ENCODE measurements around the gene CD40.

DNA sequence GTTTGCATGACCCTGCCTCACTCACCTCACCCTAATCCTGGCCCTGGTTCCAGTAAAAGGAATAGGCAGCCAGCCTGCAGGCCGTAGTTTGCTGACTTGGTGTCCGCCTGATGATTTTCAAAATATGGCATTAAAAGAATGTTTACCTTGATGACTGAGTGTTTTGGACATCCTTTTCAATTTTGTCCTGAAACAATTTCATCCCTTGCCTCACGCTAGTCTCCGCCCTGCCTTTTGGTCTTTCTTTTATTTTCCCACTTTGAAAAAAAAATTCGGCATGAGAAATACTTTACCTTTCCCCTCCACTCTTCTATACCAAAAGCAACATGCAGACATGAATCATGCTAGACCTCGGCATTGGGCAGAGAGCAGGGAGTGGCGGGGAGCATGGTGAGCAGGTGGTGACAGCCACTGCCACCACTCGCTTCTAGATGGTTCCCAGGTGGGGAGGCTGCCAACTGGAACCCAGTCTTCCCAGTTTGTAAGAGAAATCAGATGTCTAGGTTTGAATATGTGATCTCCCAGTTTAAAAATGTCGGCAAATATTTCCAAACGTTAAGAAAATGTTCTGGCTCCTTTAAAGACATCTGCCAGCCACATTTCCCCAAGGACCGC is 9.4 kb downstream of the CD40 start:
- TF ChIP-seq, protein P1, sequence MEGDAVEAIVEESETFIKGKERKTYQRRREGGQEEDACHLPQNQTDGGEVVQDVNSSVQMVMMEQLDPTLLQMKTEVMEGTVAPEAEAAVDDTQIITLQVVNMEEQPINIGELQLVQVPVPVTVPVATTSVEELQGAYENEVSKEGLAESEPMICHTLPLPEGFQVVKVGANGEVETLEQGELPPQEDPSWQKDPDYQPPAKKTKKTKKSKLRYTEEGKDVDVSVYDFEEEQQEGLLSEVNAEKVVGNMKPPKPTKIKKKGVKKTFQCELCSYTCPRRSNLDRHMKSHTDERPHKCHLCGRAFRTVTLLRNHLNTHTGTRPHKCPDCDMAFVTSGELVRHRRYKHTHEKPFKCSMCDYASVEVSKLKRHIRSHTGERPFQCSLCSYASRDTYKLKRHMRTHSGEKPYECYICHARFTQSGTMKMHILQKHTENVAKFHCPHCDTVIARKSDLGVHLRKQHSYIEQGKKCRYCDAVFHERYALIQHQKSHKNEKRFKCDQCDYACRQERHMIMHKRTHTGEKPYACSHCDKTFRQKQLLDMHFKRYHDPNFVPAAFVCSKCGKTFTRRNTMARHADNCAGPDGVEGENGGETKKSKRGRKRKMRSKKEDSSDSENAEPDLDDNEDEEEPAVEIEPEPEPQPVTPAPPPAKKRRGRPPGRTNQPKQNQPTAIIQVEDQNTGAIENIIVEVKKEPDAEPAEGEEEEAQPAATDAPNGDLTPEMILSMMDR (IDR thresholded peaks at IDR 0.05) = no peak
- TF ChIP-seq POLR2A (IDR thresholded peaks at IDR 0.05) = no peak

All from testis (tissue), 2 donors.